H4 (cell line): ENCODE measurements around the gene ASXL3. TPM values are rescaled to one million over a fixed set of nuclear protein-coding genes. Genes with fewer than 3 reads are reported as not detected.
A peak's percentile ranks its signal among the peaks of the same experiment; 100 is the strongest.

ENCODE experiments used
- DNase-seq: peaks from one replicate; pipeline ENCODE4 v3.0.0-alpha.2; 2015; ENCODE audit warnings: low spot score
- total RNA-seq: library from RNA; depleted of rRNA; stranded (reverse); fragments of >200 nt; shearing (Covaris generic); gene quantifications from 2 replicates; pipeline ENCODE4 v1.2.3, GENCODE V29; 2014

ASXL3 gene
- total RNA-seq, 1 experiment from 2014 or later, result 0.41 TPM

DNA sequence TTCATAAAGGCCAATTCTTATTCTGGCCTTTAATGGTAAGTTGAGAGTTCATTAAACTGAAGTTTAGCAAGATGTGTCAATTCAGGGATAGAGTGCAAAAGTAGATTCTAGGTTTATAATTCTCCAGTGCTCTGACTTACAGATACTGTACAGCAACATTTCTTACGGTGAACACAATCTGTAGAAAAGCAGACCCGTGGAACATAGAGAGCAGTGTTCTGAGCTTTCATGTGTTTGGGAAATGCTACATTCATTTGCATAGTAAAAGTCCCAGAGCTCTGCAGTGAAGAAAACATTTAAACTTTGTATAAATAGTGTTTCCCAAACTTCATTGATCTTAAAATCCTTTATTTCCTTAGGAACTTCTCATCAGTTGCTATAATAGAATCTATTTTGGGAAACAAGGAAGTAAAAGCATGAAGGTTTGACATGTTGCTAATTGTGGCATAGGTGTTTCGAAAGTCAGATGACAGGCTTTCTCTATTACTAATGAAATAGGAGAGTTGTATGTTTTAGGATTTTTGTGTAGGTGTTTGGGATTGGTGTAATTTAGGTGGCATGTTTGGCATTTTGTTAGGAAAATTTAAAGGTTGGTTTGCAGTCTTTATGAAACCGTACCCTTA lies 138.2 kb downstream of the ASXL3 start:
- no peak for DNase-seq

DNA sequence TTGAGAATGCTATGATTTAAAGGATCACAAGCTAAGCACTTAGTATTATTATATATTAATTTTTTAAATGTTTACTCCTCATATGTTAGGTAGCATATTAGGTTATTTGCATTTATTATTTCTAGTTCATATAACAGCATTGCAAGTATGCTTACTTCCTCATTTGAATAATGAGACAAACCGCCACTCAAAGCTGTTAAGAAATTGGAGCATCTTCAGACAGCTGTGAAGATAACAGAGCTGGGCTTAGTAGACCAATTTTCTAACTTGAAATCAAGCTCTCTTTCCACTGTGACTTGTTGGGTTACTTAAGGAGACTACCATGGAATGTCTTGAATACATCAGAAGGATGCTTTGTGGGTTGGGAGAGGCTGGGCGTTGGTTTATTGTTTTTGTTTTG lies 139.3 kb downstream of the ASXL3 start:
- no peak for DNase-seq

DNA sequence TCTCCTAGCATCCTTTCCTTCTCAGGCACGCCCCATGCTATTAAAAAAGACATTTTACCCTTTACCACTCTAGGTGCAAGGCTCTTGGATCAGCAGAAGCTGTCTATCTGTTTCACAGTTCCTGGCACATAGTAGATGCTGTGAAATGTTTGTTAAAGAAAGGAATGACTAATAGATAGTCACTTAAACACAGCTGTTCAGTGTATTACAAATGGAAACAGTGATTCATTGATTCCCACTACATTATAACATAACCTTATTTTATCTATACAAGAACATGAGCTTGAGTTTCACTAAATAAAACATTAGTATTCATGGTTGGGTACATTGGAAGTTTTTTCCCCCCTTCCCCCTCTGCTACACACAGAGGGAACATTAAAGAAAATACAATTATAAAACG lies 142.1 kb downstream of the ASXL3 start:
- peak; percentile 19 for DNase-seq

DNA sequence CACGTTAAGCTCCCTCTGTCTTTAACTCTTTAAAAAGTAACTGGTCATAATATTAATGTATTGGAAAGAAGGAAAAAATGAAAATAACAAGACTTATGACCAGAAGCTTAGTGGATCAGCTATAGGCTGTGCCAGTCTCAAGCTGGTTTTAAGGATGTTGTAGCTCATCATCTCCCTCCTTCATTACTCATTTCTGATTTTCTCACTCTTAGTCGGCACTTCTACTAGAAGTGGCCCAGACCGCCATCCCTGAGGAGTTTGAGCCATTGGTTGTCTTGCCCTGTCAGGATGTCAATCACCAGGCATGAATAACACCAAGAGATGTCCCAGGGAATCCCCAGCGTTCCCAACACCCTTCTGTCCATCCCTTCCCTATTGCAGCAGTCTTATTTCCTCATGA lies 151.5 kb downstream of the ASXL3 start:
- DNase-seq, result no peak

DNA sequence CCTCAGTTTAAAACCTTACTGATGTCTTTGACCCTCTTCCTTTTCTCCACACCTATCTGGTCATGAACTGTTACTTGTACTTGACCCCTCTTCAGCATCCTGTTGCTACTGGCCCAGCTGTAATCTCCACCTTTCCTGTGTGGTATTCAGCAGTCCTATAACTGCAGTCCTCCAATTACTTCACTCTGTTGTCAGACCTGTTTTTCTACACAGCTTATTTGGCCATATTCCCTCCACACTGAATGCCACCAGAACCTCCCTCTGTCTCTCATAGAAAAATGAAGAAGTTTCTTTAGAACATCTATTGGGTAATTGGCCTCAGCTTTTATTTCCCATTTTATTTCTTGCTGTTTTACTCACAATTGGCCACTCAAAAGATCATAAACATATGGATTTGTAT lies 155.4 kb downstream of the ASXL3 start:
- DNase-seq, result no peak

DNA sequence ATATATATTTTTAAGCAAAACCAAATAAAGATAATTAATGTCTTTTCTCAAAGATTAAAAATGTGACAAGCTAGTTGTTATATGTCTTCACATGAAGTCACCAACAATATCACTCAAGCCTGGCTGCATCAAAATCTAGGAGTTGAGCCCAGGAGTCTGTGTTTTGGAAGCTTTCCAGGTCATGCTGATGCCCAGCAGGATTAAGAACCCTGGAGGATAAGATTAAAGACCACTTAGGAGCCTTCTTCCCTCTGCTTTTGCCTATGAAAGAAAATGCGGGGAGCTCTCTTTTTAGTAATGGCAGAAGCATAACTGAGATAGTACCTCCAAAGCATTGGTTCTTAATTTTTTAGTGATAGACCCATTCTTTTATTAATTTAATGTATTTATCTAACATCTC lies 157.4 kb downstream of the ASXL3 start:
- DNase-seq, result no peak

DNA sequence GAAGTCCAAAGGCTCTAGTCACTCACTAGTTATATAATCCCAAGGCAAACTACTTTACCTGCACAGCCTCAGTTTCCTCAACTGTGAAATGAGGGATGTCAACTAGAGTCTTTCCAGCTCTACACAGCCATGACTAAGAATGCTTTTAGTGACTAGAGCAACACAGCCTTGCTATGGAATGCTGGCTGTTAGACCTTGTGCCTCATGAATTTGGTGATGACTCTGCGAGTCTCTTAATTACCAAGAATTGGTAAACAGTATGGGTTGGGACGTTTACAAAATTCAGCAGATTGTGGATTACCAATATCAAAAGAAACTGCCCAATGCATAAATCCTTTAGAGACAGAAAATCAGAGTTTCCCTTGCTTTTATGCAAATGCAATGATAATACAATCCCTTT lies 163.7 kb downstream of the ASXL3 start:
- no peak for DNase-seq

DNA sequence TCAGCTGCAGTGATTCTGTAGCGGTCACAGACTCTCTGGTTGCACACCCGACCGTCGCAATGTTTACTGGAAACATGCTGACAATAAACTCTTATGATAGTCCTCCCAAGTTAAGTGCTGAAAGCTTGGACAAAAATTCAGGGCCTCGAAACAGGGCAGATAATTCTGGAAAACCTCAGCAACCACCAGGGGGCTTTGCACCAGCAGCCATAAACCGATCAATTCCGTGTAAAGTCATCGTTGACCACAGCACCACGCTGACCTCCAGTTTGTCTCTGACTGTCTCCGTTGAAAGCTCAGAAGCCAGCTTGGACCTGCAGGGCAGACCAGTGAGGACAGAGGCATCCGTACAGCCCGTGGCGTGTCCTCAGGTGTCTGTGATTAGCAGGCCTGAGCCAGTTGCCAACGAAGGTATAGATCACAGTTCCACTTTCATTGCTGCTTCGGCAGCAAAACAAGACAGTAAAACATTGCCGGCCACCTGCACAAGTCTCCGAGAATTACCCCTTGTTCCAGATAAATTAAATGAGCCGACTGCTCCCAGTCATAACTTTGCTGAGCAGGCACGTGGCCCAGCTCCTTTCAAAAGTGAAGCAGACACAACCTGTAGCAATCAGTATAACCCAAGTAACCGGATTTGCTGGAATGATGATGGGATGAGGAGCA lies 166.1 kb downstream of the ASXL3 start:
- DNase-seq, result no peak

DNA sequence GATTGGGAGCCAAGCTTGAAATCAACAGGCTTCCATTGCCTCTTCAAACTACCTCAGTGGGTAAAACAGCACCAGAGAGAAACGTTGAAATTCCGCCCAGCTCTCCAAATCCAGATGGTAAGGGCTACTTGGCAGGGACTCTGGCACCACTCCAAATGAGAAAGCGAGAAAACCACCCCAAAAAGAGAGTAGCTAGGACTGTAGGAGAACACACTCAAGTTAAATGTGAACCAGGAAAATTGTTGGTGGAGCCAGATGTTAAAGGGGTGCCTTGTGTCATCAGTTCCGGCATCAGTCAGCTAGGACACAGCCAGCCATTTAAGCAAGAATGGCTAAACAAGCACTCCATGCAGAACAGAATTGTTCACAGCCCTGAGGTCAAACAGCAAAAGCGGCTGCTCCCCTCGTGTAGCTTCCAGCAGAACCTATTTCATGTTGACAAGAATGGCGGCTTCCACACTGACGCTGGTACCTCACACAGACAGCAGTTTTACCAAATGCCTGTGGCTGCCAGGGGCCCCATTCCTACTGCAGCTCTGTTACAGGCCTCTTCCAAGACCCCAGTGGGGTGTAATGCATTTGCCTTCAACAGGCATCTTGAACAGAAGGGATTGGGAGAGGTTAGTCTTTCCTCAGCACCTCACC lies 167.3 kb downstream of the ASXL3 start:
- DNase-seq, result no peak

DNA sequence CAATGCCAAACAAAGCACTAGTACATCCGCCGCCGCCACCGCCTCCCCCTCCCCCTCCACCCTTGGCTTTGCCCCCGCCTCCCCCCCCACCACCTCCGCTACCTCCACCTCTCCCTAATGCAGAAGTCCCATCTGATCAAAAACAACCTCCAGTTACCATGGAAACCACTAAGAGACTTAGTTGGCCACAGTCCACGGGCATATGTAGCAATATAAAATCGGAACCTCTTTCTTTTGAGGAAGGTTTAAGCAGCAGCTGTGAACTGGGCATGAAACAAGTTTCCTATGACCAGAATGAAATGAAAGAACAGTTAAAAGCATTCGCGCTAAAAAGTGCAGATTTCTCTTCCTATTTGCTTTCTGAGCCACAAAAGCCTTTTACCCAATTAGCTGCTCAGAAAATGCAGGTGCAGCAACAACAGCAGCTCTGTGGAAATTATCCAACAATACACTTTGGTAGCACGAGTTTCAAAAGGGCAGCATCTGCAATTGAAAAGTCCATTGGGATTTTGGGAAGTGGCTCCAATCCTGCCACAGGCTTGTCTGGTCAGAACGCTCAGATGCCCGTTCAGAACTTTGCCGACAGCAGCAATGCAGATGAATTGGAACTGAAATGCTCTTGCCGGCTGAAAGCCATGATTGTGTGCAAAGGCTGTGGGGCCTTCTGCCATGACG lies 168.0 kb downstream of the ASXL3 start:
- no peak for DNase-seq

DNA sequence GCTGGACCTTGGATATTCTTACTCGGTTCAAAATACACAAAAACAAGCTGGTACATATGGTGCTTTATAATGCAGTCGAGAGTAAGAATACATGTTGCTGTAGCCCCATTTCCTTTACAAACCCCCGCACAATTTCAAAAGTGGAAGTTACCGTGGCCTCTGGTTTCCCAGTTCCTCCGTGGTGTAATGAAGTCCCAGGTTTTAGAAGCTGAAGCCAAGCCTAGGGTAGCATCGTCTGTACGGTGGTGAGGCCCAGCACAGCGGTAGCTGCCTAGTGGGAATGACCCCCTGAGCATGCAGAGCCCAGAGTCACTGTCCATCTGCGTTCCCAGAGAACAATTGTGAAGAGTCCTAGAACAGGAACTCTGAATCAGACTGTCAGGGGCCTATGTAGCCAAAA lies 171.8 kb downstream of the ASXL3 start:
- no peak for DNase-seq

DNA sequence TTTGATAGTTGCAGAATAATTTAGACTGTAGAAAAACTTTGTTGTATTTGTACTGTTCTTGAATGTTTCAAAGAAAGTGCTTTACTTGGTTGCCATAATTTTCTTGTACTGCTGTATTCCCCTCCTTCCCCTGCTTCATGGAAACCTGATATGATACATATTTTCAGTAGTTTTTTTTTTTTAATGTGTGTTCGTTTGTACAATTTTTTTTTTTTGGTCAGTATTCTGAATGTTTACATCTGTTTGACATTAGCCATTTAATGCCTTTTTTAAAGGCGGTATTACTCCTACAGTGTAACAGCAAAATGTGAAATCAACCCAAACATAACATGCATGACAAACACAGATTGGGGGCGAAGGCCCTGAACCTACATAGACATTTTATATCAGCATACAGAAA lies 172.3 kb downstream of the ASXL3 start:
- DNase-seq, result no peak

DNA sequence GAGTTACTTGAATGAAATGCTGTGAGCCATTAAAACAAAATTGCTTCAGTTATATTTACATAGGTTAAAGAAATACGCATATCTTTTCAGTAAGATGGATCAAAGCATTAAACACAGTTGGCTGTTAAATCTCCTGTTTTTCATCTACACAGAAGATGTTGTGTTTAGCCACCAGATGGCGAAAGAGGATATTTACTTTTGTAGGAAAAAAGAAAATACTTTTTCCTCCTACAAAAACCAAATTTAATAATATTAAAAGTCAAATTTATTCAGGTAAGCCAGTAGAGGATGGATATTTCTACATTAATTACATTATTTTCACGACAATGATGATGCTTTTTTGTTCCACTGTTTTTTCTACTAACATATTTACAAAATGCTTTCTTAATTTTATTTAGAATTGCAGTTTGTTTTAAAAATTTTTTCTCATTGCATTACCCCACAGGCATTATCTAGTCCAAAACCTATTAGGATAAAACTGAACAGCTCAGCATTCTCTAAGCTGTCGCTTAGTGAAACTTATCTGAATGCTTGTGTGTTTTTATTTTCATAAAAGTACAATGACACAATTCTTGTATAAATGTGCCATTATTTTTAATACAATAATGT lies 173.7 kb downstream of the ASXL3 start:
- peak; percentile 27 for DNase-seq

DNA sequence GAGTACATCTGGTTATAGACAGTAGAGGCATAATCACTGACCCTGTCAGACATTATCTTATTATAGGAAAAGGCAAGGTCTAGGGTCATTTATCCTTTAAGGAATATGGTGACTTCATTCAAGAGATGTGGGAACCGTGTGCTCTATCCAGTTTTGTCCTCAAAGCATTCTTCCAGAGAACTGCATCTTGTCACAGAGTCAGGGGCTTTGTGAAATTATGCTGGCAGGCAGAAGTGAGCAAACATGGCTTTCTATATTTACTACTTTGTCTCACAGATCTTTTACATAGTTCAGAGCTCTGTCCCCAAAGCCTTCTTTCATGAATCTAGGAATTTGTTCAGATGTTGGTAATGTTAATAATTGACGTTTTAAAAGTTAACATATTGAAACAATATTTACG lies 177.4 kb downstream of the ASXL3 start:
- DNase-seq, result no peak

DNA sequence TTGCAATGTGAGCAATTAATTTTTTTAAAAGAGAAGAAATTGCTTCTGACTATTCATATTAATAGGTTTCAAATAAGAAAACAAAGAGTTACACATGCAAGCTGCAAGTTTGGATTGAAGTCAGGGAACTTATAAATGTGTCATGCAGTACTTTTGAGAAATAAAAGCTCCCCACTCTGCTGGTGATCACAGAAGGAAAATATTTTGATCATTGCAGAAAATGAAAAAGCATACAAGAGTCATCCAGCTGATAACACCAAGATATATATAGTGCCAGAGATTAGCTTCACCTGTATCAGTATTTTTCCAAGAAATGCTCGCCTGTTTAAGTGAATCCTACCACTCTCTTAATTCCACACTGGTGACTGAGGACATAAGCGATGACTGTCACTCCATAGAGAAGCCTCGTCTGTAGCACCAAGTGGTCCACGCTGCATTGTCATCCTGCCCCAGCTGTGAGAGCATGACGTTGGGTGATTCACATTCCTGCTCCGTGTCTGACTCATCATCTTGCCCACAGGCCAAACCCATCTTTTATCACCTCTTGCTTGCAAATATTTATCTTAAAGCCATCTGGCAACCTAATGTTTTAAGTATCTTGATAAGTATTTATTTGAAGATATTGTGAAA lies 178.0 kb downstream of the ASXL3 start:
- peak; percentile 87 for DNase-seq

DNA sequence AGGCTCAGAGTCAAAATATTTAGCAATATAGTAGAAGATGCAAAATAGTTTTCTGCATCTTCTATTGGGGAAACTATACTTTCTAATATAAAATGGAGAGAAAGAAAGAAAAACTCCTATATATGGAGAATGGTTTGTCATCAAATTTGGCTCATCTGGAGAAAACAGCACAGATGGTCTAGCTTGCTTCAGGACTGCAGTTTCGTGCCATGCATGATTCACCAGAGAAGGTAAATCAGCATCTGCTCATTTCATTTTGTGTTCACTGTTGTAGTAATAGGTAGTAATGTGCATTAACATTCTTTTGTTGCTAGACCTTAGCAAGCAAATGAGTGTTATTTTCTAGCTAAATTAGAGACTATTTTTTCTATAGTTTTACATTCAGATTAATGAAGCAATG lies 179.0 kb downstream of the ASXL3 start:
- peak; percentile 31 for DNase-seq

DNA sequence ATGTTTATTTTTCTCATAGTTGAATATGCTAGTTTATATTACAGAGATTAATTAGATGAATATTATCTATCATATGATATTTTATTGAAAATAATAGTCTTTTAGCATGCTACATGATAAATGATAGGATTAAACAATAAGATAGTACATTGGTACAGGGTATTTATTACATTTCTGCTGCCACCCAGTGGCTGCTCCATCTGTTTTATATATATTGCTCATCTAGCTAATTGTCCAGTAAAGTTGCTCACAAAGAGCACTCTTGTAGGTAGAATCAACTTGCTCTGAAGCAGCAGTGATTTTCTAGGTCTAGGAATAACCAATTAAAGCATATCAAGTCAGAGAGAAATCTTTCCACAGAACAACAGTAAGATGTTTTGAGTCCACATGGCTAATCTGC lies 183.3 kb downstream of the ASXL3 start:
- DNase-seq, result peak; percentile 25

DNA sequence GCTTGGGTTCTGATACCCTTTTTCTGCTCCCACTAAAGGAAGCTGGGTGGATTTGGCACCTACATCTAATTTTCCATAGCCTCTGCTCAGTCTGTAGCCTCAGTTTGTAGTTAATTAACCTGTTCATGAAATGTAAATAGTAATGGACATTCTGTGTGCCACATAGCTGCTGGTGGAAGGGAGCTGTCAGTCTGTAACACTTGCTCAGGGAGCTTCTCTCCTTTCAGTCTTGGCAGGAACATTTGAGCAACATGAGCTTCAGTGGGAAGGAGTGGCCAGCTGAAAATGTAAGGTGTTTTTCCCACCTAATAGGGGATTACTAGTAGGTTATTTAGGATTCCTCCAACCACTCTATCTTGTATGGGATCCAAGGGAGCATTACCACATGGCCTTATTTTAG lies 203.4 kb downstream of the ASXL3 start:
- no peak for DNase-seq
